Skin epidermis (tissue), 12 donors: ENCODE data around the gene THOP1.

Experiments
- H3K27ac ChIP-seq, 21 experiments: fragments of 200-600 bp; sonication (generic) in 11 of 21; one replicate each; pipeline ENCODE4 v1.5.0; 2020; ENCODE audit warnings: mild to moderate bottlenecking in 3 of 21, inconsistent platforms in 2 of 21, moderate library complexity in 2 of 21
- H3K4me3 ChIP-seq, 7 experiments: fragments of 200-600 bp; sonication (generic) in 2 of 7; one replicate each; pipeline ENCODE4 v1.5.0; 2020; ENCODE audit warnings: inconsistent platforms in 2 of 7, mild to moderate bottlenecking in 2 of 7, moderate library complexity in 1 of 7

Gene THOP1

GRCh38 chr19:2841855-2842574, 56.7 kb downstream of the THOP1 start:
- Histone ChIP-seq H3K4me3 (peak overlapping the region; percentile 61 to 99 (median 94)), H3K27ac (peak overlapping the region; percentile 11 to 95 (median 88))

DNA sequence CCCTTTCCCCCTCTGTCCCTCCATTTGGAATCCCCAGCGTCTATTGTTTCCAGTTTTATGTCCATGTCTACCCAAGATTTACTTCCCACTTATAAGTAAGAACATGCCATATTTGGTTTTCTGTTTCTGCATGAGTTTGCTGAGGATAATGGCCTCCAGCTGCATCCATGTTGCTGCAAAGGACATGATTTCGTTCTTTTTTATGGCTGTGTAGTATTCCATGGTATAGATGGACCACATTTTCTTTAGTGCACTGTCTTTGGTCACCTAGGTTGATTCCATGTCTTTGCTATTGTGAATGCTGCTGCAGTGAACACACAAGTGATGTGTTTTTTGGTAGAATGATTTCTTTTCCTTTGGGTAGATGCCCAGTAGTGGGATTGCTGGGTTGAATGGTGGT, 59.8 kb downstream of the THOP1 start:
- Histone ChIP-seq H3K27ac (no peak overlapping the region), H3K4me3 (no peak overlapping the region)

DNA sequence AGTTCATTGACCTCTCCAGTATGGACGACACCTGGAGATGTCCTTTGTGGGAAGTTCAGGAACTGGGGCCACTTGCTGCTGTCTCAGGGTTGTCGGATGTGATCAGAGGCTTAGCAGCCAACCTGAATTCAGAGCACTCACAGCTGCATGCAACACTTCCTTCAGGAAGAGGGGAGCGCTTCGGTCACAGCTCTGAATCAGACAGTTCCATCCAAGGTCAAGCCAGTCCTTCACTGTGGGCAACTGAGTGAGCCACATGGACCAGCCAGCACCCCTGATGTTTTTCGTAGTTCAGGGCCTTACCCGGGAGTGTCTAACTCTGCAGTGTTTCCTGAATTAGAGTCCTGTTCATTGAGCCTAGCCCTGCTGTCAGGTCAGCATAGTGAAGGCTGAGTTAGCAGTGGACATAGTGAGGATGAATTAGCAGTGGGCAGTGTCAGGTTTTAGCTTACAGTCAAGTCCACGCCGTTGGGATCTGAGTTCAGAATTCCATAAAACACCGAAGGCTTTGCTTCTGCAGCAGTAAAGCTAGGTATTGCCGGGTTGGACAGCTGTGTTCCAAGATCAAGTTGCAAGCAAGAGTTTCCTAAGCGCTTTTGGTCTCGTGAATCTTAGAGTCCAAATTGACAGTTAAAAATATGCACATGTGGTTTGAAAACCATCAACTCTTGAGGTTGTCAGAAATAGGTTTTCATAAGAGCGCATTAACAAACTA, 61.0 kb downstream of the THOP1 start:
- no peak overlapping the region for H3K27ac ChIP-seq
- H3K4me3 ChIP-seq, result no peak overlapping the region

DNA sequence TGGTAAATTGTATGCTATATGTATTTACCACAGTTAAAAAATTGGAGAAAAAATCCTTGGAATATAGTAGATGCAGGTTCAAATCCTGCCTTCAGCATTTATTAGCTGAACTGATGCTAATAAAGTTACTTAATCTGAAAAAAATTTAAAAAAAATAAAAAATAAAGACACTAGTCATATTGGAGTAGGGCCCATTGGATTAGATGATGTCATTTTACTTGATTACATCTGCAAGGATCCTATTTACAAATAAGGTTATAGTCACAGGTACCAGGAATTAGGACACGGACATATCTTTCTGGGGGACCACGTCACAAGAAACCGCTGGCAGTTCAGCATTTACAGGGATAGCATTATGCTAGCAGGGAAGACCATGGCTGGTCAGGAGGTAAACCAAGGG, 62.2 kb downstream of the THOP1 start:
- no peak overlapping the region for H3K4me3 ChIP-seq

GRCh38 chr19:2848616-2849015, 63.3 kb downstream of the THOP1 start:
- no peak overlapping the region for H3K27ac ChIP-seq

More for the DNA sequence above, 62.2 kb downstream of the THOP1 start:
- no peak overlapping the region for H3K27ac ChIP-seq

DNA sequence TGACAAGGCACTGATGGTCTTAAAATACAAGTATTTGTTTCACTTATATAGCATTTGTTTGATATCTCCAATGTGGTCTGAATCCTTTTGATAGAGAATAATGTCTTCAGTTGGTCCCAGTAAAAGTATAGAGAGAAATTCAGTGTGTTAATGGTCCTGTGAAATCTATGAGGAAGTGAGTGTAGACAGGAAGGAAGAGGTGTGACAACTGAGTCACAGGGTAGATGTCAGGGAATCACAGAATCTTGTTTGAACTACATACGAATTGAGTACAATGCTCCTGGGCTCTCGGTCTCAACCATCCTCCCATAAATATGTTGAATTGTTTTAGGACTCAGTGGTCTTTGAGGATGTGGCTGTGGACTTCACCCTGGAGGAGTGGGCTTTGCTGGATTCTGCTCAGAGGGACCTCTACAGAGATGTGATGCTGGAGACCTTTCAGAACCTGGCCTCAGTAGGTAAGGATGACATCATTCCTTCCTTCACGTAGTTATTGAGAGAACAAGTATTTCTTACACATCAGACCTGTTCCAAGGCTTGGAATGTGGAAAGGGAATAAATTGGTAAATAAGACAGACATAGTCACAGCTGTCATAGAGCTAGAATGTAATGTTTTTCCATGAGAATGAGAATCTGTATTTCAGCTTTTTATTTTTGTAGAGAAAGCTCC, 65.1 kb downstream of the THOP1 start:
- Histone ChIP-seq H3K4me3 (no peak overlapping the region), H3K27ac (no peak overlapping the region)

More at GRCh38 chr19:2848616-2849015, 63.3 kb downstream of the THOP1 start:
- H3K4me3 ChIP-seq, result no peak overlapping the region

DNA sequence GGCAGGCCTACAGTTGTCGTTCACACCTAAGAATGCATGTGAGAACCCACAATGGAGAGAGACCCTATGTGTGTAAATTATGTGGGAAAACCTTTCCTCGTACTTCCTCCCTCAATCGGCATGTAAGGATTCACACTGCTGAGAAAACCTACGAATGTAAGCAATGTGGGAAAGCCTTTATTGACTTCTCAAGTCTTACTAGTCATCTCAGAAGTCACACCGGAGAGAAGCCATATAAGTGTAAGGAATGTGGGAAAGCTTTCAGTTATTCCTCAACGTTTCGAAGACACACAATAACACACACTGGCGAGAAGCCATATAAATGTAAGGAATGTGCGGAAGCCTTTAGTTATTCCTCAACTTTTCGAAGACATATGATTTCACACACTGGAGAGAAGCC, 67.3 kb downstream of the THOP1 start:
- H3K4me3 ChIP-seq, result no peak overlapping the region

GRCh38 chr19:2853015-2853606, 67.8 kb downstream of the THOP1 start:
- no peak overlapping the region for H3K27ac ChIP-seq
- H3K4me3 ChIP-seq, result no peak overlapping the region

More for the DNA sequence above, 67.3 kb downstream of the THOP1 start:
- H3K27ac ChIP-seq, result no peak overlapping the region

DNA sequence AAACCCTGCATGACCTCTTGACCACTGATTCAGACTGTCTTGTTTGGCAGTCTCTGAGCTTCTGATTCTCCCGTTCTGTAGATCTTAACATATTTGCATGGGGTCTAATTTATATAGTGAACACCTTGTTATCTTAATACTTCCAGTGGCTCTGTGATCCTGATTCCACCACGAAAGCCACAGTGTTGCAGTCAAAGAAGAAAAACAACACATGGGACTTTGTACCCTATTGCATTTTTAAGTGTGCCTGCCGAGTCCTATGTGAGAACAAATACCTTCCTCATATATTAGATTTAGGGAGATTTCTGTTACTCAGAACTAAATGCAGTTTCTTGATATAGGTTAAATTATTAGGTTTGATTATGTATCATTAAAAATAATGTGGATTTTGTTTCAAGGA, 69.5 kb downstream of the THOP1 start:
- no peak overlapping the region for H3K27ac ChIP-seq
- no peak overlapping the region for H3K4me3 ChIP-seq

DNA sequence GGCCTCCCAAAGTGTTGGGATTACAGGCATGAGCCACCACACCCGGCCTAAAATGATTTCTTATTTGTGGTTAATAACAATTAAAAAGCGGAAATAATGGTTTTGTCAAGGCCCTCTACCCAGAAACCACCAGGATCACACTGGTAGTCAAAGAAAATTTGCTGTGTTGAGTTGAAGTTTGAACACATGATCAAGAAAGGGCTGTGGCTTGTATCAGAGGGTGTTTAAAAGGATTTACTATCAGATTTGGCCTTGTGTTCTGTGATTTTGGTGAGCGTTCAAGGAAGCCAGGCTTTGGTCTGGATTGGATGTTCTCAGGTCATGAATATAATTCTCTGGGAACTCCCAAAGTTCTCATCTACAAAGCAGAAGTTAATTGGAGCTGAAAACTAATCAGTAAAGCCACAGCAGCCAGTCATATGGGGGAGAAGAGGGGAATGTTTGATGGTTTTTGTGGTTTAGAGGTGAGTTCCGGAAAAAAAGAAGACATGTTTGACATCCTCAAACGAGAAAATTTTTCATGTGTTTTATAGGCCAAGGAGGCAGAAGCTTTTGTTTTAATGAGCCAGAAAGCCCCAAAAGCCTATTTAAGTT, 71.3 kb downstream of the THOP1 start:
- H3K27ac ChIP-seq, result no peak overlapping the region
- no peak overlapping the region for H3K4me3 ChIP-seq

DNA sequence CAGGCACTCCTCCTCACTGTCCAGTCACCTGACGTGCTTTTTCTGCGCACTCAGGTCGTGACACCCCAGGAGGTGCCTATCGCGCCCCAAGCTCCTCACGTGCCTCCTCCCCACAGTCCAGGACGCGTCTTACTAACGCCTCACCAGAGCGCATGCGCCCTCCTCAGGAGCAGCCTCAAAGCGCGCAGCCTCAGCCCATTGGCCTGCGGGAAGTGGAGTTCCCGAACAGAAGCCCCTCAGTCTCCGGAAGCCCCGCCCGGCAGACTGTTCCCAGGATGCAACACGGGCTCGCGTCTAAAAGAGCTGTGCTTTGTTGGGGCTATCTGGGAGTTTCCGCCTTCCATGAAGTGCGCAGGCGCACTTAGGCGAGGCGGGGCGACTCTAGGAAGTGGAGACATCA, 73.6 kb downstream of the THOP1 start:
- H3K27ac ChIP-seq, result no peak overlapping the region
- no peak overlapping the region for H3K4me3 ChIP-seq

DNA sequence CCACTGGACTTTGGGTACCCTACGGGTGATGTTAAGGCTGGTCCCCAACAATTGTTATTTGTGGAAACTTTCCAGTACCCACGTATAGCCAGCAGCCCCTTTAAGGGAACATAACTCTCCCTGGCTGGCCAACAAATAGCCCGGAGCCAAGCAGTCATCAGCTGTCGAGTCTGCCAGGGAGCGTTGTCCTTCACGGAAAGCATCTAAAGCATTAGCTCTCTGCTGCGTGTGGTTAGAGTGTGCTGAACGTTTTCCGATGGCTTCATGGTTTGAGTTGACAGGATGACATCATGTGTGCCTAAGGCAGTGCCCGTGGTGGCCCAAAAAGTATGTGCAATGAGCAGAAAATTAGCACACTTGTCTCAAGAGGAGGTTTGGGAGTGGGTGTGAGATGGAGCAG, 78.5 kb downstream of the THOP1 start:
- no peak overlapping the region for H3K4me3 ChIP-seq

More for the DNA sequence above, 78.5 kb downstream of the THOP1 start:
- H3K27ac ChIP-seq, result no peak overlapping the region
